NCI-H2107 (cell line): ENCODE results near the gene STIL.
"Not testable (repeated sequence)": the region's sequence is repeated elsewhere in the genome, so short reads cannot be mapped to it uniquely, and the experiment has no call there.

Experiments used
- DNase-seq: peaks from one replicate; lab custom pipeline; 2025; lab: John Stamatoyannopoulos, UW

The STIL gene

GRCh38 chr1:47319968-47320367, 6.0 kb upstream of the STIL start:
- not testable (repeated sequence) for DNase-seq

DNA sequence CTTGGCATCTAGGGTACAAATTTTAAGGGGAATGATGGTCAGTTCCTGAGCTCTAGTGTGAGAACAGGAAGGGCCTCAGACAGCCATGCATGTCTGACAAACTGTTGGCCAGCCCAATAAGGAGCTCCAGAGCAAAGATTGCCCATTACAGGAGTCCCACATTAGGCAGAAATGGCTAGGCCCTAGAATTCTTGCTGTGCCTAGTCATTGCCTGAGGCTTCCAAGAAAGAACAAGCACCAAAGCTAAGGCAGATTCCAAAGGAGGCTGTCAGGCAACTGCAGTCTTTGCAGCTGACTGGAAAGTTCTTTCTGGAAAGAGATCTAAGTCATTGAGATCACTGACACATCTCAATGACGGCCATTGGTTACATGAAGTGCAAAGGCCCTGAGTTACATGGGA, 3.9 kb upstream of the STIL start:
- no peak for DNase-seq

- DNase-seq = no peak
These were observed 4.5 kb downstream of the STIL start for GRCh38 chr1:47309427-47309826.

DNA sequence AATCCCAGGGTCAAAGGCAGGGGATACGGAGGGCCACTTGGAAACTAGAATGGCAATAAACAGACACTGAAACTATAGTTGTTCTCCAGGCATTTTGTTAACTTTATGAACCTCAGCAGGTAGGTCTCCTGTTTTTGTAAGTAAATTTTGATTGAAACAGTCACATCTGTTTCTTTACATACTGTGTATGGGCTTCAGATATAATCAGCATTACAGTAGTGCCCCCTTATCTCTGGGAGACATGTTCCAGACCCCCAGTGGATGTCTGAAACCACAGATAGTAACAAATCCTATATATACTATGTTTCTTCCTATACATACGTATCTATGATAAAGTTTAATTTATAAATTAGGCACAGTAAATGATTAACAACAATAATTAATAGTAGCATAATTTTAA, 11.5 kb downstream of the STIL start:
- no peak for DNase-seq

GRCh38 chr1:47298025-47298699, 15.8 kb downstream of the STIL start:
- no peak for DNase-seq

DNA sequence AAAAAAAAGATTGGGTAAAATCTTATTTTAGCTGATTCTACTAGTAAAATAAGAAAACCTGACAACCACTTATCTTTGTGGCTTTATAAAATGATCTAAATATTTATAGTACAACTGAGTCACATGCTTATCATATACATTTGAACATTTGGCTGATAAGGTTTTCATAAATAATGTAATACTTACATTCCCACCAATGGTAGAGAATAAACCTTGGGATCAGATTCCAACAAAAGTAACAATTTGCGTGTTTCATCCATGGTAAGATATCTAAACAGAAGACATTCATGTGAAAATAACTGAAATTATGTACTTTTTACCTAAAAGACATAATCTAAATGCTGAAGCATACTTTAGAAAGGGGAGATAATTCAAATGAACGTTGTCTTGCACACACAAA, 18.4 kb downstream of the STIL start:
- no peak for DNase-seq

DNA sequence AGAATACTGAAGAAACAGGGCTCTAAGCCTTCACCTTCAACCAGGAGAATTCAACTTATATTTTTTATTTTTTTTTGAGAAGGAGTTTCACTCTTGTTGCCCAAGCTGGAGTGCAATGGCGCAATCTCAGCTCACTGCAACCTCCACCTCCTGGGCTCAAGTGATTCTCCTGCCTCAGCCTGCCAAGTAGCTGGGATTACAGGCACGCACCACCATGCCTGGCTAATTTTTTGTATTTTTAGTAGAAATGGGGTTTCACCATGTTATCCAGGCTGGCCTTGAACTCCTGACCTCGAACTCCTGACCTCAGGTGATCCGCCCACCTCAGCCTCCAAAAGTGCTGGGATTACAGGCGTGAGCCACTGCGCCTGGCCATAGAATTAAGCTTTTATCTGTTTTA, 19.1 kb downstream of the STIL start:
- not testable (repeated sequence) for DNase-seq

DNA sequence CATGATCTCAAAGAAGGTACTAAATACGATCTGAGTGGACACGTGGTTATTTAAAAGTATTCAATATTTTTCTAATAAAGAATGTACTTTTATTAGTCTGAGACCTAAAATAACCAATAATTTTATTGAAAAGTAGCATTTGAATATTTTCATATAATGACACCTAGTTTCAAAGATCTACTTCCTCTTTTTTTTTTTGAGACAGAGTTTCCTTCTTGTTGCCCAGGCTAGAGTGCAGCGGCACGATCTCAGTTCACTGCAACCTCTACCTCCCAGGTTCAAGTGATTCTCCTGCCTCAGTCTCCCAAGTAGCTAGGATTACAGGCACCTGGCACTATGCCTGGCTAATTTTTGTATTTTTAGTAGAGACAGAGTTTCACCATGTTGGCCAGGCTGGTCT, 25.8 kb downstream of the STIL start:
- not testable (repeated sequence) for DNase-seq

DNA sequence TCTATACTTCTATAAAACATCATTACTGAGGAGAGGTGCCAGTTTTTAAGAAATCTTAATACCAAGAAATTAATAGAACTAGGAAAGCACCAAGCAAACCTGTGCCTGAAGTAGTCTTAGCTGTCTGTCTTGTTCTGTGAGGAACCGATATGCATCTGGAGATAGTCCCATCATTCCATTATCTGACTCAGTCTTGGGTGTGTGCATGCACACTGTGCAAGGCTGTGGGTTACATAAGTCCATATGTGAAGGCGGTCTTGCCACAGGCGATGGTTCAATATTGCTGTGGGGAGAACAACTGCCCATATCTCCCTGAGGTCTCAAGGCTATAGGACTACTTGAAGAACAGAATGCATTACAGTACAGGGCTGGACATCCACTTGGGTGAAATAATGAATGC, 33.8 kb downstream of the STIL start:
- no peak for DNase-seq

DNA sequence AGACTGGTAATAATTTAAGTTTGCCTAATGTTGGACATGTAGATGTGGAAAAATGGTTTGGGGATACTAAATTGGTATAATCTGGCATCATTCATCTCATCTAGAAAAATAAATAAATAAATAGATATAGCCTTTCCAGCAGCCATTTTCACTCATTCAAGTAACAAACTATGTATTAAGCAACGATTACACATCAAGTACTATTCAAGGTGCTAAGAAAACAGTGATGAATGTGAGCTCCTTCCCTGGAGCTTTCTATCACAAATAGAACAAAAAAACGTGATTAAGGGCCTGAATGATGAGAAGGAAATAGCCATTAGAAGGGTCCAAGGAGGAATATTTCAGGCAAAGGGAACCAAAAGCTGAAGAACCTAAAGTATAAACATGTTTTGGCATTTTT, 37.1 kb downstream of the STIL start:
- DNase-seq = no peak

- DNase-seq = not testable (repeated sequence)
These were observed 38.1 kb downstream of the STIL start for GRCh38 chr1:47275811-47276210.

- not testable (repeated sequence) for DNase-seq
These were observed 48.4 kb downstream of the STIL start for GRCh38 chr1:47265529-47265928.

- DNase-seq = no peak
These were observed 51.0 kb downstream of the STIL start for GRCh38 chr1:47262787-47263413.

- no peak for DNase-seq
These were observed 56.7 kb downstream of the STIL start for GRCh38 chr1:47257224-47257623.

GRCh38 chr1:47252795-47253194, 61.2 kb downstream of the STIL start:
- DNase-seq = no peak

- no peak for DNase-seq
These were observed 61.6 kb downstream of the STIL start for GRCh38 chr1:47252369-47252768.

DNA sequence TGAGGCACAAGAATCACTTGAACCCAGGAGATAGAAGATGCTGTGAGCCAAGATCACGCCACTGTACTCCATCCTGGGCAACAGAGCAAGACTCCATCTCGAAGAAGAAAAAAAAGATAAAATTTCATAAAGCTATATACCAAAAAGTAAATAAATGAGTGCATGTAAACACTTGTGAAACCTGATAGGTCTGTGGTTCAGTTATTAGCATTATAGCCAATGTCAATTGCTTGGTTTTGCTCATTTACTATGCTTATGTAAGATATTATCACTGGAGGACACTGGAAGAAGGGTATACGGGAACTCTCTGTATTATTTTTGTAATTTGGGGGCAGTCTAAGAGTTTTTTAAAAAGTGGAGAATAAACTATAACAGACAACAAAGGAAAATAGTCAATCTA, 64.2 kb downstream of the STIL start:
- no peak for DNase-seq

DNA sequence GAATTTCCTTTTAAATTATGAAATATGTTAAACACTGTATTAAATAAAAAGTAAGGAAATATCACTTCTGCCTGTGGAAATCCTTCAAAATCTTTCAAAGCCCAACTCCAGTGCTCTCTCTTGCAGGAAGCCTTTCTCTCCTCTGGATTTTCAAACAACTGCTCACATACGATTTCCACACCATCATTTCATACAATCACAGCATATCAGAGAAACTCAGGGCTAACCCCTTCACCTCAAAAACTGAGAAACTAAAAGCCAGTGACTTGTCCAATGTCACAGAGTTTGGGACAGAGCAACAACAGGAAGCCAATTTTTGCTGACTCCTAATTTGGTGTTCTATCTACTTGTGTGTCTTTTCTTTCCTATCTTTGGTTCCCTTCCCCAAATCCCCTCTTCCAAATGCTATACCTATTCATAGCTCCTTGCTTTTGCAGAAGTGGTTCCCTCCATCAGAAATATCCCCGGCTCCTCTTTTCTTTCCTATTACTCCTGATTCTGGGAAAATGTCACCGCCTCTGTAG, 69.5 kb downstream of the STIL start:
- no peak for DNase-seq

DNA sequence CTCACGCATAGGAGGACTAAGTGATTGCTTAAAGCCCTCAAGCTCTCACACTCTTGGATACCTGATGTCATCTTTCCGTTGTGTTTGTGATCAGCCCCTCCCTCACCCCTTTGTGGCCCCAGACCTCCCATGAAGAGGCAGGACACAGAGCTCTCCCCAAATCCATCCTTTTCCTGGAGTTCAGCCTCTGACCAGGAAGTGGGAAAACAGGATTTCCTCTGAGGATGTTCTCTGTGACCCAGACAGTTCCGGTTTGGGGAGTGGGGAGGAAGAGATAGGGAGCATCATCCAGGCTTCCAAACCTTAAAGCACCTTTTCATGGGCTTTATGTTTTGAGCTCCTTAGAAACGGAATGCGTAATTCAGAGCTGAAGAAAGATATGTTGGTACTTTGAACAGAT, 70.0 kb downstream of the STIL start:
- DNase-seq = no peak

GRCh38 chr1:47241114-47242113, 72.5 kb downstream of the STIL start:
- DNase-seq = no peak

DNA sequence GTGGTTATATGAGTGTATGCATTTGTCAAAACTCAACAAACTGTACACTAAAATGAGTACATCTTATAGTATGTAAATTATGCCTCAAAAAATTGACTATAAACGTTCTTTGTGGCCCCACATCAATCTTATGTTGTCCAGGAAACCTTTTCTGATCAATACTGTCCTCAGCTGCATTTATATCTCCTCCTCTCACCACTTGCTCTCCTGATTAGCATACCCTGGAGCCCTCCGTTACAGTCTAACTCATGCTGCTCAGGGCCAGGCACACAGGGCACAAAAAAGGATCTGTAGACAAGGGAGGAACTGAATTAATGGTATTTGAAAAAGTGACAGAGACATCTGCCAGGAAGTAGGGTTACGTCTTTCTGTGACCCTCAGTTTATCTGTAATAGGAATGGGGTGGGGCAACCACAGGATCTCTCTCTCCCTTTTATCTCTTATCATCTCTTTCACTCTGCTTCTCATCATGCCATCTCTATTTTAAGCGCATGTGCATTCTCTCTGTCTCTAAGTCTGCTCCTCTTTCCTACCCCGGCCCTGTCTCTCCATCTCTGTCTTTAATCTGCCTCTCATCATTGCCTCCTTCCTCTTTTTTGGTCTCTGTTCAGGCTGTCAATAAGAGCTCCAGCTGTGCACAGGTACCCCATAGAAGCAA, 74.9 kb downstream of the STIL start:
- DNase-seq = no peak

GRCh38 chr1:47235806-47236205, 78.1 kb downstream of the STIL start:
- DNase-seq = no peak
